H7 (cell line): ENCODE measurements around the gene ZNF669. TPM values are rescaled to one million over a fixed set of nuclear protein-coding genes. Genes with fewer than 3 reads are reported as not detected.

Experiments used
- DNase-seq: peaks from one replicate; pipeline ENCODE4 v3.0.0; 2012
- H3K27me3 ChIP-seq: 2 replicates; pipeline ENCODE4 v1.6.0; 2011; ENCODE audit warnings: mild to moderate bottlenecking, low read length; ENCODE audit not compliant: control insufficient read depth, insufficient read depth
- H3K36me3 ChIP-seq: replicated peaks from 2 replicates; pipeline ENCODE4 v1.5.1; 2011; ENCODE audit warnings: low read length; ENCODE audit not compliant: control insufficient read depth, insufficient read depth
- H3K4me3 ChIP-seq: 2 replicates; pipeline ENCODE4 v1.5.1; 2011; ENCODE audit warnings: low read depth, mild to moderate bottlenecking, control low read depth, low read length, moderate library complexity; ENCODE audit not compliant: insufficient read depth
- total RNA-seq: library from RNA; depleted of rRNA; stranded (reverse); fragments of >200 nt; shearing (Covaris generic); gene quantifications from 2 replicates; pipeline ENCODE4 v1.2.3, GENCODE V29; 2014

Gene ZNF669
- total RNA-seq, 1 experiment from 2014 or later, result 19.8 TPM

DNA sequence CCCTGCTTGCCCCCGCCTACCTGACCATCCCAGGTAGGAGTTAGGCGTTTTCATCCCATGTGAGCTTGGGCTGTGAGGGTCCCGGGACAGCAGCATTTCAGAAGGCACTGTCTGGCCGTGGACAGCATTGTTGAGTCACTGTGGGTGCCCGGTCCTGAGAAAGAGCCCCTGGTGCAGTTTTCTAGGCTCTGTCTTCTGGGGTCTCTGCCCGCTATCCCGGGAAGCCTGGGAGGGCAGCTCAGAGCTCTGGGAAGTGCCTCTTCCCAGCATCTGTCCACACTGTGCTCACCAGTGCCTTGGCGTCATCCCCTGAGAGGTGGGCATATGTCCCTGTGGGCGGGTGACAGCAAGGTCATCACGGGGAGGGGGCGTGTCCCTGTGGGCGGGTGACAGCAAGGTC is 11.4 kb upstream of the ZNF669 start:
- no peaks in the 10 kb centered on the region for H3K36me3 ChIP-seq
- peak; percentile 47 for DNase-seq
- H3K4me3 ChIP-seq, result no peak overlapping the region

DNA sequence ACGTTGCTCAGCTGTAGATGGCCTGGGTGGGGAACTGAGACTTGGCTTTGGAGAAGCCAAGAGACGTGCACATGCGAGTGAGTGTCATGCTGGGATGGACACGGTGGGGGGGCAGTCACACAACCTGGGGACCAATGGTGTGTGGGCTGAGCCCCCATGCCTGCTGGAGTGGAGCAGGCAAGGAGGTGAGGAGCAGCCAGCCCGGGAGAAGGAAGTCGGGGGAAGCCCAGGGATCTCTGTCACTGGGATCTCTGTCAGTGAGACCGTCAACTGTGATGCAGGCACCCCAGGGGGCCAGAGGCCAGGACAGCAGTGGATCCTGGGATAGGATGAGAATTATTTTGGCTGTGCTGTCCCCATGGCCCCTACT is 11.0 kb upstream of the ZNF669 start:
- Histone ChIP-seq H3K36me3 (no peaks in the 10 kb centered on the region), H3K27me3 (peaks cover 31% of the 10 kb centered on the region), H3K4me3 (no peak overlapping the region)
- no peak for DNase-seq

More for the DNA sequence above, 11.4 kb upstream of the ZNF669 start:
- H3K27me3 ChIP-seq, result peaks cover 29% of the 10 kb centered on the region

DNA sequence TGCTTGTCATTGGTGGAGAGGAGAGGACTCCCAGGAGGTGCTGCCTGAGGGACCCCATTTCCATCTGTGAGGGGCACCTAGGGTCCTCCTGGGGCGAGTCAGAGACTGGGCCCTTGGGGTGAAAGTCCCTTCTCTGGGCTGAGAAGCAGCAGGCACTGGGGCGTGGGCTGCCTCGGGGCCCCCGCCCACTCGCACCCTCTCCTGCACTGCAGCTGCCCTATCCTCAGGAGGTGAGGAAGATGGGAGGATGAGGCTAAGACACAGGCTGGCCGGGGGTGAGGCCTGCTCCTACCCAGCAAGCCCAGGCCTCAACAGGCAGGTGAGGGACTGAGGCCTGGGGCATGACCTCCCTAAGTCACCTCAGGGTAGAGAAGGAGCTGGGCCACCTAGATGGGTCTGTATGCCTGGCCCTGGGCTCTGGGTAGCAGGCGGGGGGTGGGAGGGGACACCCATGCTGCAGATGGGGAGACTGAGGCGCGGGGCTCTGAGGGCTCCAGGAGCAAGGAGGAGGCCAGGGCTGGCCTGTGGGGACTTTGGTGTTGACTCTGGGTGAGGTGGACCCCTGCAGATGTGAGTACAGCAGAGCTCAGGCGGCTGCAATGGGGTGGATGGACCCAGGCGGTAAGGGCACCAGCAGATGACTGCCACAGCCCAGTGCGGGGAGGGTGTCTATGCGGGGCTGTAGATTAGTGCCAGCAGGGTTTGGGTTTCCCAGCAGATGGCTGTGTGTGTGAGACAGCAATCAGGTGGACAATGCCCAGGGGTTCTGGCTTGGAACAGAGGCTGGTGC is 10.4 kb upstream of the ZNF669 start:
- Histone ChIP-seq H3K4me3 (no peak overlapping the region), H3K27me3 (peaks cover 37% of the 10 kb centered on the region), H3K36me3 (no peaks in the 10 kb centered on the region)
- no peak for DNase-seq

DNA sequence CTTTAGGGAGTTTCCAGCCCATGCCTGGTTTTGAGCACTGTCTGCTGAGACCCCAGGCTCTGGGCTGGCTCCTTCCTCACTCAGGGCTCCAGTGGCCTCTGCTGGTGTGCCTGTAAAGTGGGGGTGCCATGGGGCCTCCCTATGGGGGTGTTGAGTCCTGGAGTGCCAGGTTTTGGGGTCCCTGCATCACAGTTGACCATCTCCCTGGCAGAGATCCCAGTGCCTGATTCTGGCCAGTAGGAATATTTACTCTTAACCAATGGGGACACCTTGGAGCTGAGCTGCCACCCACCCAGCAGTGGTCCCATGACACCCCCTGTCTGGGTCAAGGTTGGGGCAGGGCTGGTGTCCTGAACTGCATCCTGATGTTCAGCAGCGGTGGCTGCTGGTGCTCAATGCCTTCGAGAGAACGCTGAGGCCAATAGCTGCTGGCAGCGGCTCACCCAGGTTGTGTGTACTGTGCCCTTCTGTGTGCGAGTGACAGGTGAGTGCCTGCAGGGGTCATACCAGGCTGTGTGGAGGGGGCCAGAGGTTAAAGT is 9.6 kb upstream of the ZNF669 start:
- H3K36me3 ChIP-seq, result no peaks in the 10 kb centered on the region
- H3K4me3 ChIP-seq, result no peak overlapping the region
- DNase-seq, result no peak
- H3K27me3 ChIP-seq, result peaks cover 42% of the 10 kb centered on the region

DNA sequence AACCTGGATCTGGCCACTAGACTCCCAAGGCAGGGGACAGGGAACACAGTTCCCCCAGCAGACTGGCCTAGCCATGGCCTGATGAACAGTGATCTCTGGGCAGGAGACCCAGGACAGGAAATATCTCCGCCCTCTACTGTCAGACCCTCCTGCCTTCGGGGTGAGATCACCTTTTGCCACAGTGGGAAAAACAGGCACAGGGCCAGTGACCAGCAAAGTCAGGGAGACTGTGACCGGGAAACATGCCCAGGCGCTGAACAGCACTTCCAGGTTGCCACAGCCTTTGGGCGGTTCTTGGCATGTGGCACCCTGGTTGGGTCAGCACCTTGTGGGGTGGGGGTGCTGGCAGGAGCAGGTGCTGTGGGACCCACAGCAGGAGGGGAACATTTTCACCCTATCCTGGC is 8.9 kb upstream of the ZNF669 start:
- DNase-seq, result peak; percentile 54
- H3K4me3 ChIP-seq, result no peak overlapping the region
- H3K27me3 ChIP-seq, result peaks cover 44% of the 10 kb centered on the region

DNA sequence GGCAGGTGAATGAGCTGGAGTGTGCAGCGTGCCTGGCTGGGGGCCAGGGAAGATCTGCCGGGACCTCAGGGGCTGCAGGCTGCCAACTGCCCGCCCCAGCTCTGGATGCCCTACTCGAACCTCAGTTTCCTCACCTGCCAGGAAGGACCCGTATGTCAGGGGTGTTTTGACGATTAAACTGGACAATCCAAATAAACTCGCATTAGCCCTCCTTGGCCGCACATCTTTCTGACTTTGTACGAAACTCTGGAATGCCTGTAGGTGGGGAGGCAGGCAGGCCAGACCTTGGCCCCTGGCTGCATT is 8.3 kb upstream of the ZNF669 start:
- peaks cover 44% of the 10 kb centered on the region for H3K27me3 ChIP-seq
- DNase-seq, result no peak
- no peaks in the 10 kb centered on the region for H3K36me3 ChIP-seq
- peak overlapping the region; percentile 68 for H3K4me3 ChIP-seq

More for the DNA sequence above, 8.9 kb upstream of the ZNF669 start:
- H3K36me3 ChIP-seq, result no peaks in the 10 kb centered on the region

DNA sequence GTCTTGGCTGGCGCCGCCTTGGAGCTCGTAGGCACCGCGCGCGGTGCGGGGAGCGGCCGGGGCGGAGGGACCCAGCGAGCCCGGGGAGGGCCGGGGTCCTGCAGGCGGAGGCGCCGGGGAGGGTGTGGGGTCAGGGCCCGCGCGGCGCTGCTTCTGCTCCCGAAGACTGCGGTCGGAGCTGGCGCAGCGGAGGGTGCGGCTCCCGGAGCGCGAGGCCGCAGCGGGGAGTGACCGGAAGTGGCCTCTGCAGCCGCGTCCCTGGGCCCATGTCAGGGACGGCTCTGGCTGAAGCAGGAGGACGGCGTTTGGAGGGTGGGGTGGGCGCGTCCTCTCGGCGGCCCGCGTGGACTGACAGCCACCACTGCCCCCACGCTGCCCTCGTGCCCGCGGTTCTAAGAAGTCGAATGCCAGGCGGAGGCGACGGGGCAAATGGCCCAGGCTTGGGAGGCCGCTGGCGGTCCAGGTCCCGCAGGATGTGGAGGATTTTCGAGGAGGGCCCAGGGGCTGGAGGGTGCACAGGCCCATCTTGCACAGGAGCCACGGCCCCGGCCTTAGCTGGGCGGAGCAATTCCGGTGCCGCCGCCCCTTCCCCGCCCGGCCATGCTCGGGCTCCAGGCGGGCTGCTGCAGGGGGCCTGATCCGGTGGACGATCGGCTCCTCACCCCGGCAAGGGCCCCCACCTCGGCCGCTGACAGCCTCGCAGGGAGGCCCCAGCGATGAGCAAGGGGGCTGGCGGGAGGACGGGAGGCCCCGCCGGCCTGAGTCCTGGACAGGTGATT is 7.7 kb upstream of the ZNF669 start:
- no peaks in the 10 kb centered on the region for H3K36me3 ChIP-seq
- H3K4me3 ChIP-seq, result peak overlapping the region; percentile 68
- peak; percentile 91 for DNase-seq
- peaks cover 44% of the 10 kb centered on the region for H3K27me3 ChIP-seq

DNA sequence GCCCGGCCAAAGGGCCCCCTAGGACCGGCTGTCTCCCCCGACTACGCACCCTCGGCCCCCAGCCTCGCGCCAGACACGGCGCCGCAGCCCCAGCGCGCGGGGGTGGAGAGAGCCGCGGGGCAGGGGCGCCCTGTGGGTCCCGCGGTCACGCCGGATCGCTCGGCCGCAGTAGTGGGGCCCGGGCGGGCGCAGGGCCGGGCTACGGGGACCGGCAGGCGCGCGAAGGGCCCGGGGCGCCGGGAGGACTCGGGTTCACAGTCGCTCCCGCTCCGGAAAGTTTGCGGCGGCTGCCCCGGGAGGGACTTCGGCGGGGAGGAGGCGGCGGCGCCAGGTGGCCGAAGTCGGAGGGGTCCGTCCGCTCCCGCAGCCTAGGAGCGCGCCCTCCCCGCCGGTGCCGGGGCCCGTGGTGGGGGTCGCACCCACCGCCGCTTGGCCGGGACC is 7.1 kb upstream of the ZNF669 start:
- H3K4me3 ChIP-seq, result peak overlapping the region; percentile 68
- peak; percentile 89 for DNase-seq
- no peaks in the 10 kb centered on the region for H3K36me3 ChIP-seq
- H3K27me3 ChIP-seq, result peaks cover 44% of the 10 kb centered on the region

DNA sequence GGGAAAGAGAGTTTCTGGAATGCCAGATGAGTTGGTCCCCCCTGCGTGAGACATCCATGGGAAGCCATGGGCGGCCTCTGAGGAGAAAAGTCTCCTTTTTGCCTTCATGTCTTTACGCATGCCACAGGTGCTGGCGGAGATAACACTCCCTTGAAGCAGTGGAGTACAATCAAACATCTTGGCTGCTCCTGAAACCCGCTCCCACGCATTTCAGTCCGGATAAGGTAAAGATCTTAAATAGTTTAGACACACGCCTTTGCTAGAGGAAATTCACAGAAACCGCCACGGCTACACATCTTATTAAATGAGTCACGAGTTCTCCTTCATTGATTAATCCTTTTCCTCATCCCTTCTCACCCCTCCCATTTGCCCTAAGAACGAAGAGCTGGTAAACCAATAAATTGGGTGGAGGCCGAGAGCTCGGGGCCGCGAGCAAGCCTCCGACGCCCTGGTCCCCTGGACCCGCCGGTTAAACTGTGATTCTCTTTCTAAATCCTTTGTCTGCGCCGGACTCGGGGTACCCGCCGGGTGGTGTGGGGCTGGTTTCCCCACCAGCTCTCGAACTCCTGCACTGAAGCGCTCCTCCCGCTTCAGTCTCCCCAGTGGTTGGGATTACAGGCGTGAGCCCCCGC is 6.6 kb upstream of the ZNF669 start:
- peak; percentile 32 for DNase-seq
- H3K4me3 ChIP-seq, result peak overlapping the region; percentile 68
- H3K36me3 ChIP-seq, result no peaks in the 10 kb centered on the region
- H3K27me3 ChIP-seq, result peaks cover 44% of the 10 kb centered on the region

DNA sequence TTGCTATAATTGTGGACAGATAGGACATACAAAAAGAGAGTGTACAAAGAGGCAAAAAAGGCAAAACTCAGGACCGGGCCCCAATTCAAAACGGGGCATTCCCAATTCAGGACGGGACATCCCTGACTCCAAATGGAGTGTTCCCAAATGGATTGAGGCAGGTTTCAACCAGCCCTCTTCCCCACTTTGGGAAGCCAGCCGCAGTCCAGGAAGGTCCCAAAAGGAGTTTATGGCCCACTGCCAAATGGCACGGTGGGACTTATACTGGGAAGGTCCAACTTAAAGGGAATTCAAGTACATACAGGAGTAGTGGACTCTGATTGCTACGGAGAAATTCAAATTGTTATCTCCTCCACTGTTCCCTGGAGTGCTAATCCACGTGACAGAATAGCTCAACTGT is 3.5 kb upstream of the ZNF669 start:
- no peak for DNase-seq
- Histone ChIP-seq H3K27me3 (peaks cover 36% of the 10 kb centered on the region), H3K4me3 (no peak overlapping the region), H3K36me3 (no peaks in the 10 kb centered on the region)

DNA sequence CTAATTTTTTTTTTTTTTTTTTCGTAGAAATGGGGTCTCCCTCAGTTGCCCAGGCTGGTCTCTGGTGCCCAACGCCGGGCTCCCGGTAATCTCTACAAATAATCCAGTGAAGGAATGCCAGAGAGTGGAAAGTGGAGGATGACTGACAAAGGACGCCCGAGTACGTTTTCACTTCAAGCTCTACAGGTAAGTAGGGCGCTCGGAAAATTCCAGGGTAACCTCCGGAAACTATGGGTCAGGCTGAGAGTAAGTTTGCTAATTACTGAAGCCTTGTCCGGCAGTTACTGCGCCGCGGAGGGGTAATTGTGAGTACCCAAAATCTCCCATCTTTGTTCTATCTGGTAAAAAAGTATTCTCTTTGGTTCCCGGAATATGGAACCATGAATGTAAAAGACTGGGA is 1.8 kb upstream of the ZNF669 start:
- no peak for DNase-seq
- Histone ChIP-seq H3K4me3 (no peak overlapping the region), H3K36me3 (peaks cover 9% of the 10 kb centered on the region)

DNA sequence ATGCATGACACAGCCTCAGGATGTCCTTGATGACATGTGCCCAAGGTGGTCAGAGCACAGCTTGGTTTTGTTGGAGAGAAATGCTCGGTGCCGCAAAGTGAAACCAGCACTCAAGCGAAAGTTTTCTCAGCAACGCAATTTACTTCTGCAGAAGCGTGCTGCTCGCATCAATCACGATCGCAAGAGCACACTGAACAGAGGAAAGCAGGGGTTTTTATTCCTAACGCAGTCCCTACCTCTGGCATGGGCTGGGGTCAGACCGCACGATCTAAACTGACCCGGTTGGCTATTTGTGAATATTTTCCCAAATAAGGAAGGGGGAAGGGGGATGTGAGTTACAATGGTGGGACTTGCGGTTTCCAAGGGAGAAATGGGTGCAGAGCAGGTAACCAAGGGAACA is 809 bp upstream of the ZNF669 start:
- no peak for DNase-seq
- Histone ChIP-seq H3K4me3 (peak overlapping the region; percentile 6), H3K27me3 (peaks cover 11% of the 10 kb centered on the region), H3K36me3 (peaks cover 18% of the 10 kb centered on the region)

More for the DNA sequence above, 1.8 kb upstream of the ZNF669 start:
- H3K27me3 ChIP-seq, result peaks cover 19% of the 10 kb centered on the region

DNA sequence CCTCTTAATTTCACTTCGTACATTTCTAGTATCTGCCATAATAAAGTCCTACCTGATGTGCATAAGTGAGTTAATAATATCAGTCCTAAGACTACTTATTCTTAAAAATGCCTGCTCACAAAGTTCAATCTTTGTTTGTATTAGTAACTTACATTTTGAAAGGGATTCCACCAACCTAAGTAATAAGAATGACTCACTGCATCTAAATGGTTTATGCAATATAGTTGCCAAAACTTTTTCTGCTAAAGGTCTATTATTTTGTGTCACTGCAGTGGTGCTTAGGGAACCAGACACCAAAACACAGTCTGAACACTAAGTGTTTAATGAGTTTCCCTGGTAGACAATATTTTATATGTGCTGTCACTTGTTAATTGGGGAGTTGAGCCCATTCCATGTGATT is 1.8 kb downstream of the ZNF669 start:
- no peak for DNase-seq
- H3K27me3 ChIP-seq, result no peaks in the 10 kb centered on the region
- no peak overlapping the region for H3K4me3 ChIP-seq
- peaks cover 19% of the 10 kb centered on the region for H3K36me3 ChIP-seq

DNA sequence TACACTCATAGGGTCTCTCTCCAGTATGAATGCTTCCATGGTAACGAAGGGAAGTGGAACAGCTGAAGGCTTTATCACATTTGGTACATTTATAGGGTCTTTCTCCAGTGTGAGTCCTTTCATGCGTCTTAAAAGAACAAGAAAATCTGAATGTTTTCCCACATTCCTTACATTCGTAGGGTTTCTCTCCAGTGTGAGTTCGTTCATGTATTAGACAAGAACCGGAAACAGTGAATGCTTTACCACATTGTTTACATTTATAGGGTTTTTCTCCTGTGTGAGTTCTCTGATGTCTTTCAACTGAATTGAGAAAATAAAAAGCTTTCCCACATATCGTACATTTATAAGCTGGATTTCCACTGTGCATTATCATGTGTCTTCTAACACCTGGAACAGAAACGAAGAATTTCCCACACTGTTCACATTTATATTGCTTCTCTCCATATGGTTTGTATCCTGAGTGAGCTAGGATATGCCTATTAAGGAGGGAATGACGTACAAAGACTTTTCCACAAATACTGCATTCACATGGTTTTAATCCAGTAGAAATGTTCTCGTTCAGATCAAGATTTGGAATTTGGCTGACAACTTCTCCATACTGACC is 3.4 kb downstream of the ZNF669 start:
- DNase-seq, result no peak
- Histone ChIP-seq H3K4me3 (no peak overlapping the region), H3K27me3 (no peaks in the 10 kb centered on the region), H3K36me3 (peaks cover 19% of the 10 kb centered on the region)
